ENCODE measurements around the gene SLC43A2.

GRCh38 chr17:1636732-1637285 lies 8.2 kb upstream of the SLC43A2 start:
- TF ChIP-seq POLR2A (IDR thresholded peaks at IDR 0.05) (no peak), CTCF (IDR thresholded peaks at IDR 0.05 in 8 of 11, conservative IDR thresholded peaks at IDR 0.05 in 3 of 11) (no peak)

All from spleen (tissue), 7 donors.